Esophagus squamous epithelium (tissue), 5 donors: Measurements from ENCODE around the gene FAM168A. TPM values are rescaled to one million over a fixed set of nuclear protein-coding genes. Genes with fewer than 3 reads are reported as not detected.

Experiments
- DNase-seq: peaks from one replicate; lab custom pipeline; 2025; lab: John Stamatoyannopoulos, UW
- H3K27ac ChIP-seq, 4 donors: fragments of 200-600 bp; sonication (generic); one replicate each; pipeline ENCODE4 v1.5.1; 2016 to 2019; ENCODE audit warnings: mild to moderate bottlenecking in 1 of 4
- H3K27me3 ChIP-seq, 4 donors: fragments of 200-600 bp; sonication (generic); 1 replicate in 3 of 4; 2 replicates in 1 of 4; pipeline versions ENCODE4 v1.5.1 to v1.6.0; 2017 to 2021; ENCODE audit warnings: antibody characterized with exemption in 1 of 4
- H3K36me3 ChIP-seq, 3 donors: fragments of 200-600 bp; sonication (generic); one replicate each; pipeline ENCODE4 v1.5.1; 2016 to 2019
- H3K4me1 ChIP-seq, 3 donors: fragments of 200-600 bp; sonication (generic); one replicate each; pipeline ENCODE4 v1.5.1; 2017 to 2019
- H3K4me3 ChIP-seq, 4 donors: fragments of 200-600 bp; sonication (generic); 1 replicate in 3 of 4; 2 replicates in 1 of 4; pipeline ENCODE4 v1.5.1; 2016 to 2019; ENCODE audit warnings: mild to moderate bottlenecking in 2 of 4, moderate library complexity in 1 of 4
- H3K9me3 ChIP-seq, 3 donors: fragments of 200-600 bp; sonication (generic); one replicate each; pipeline ENCODE4 v1.5.1; 2016 to 2019
- CTCF ChIP-seq, 6 experiments: fragments of 450-650 bp in 4 of 6; fragments of 200-600 bp in 2 of 6; sonication (generic) in 2 of 6; IDR thresholded peaks; one replicate each; pipeline ENCODE4 v1.5.1; 2016 to 2019; ENCODE audit warnings: antibody characterized with exemption in 6 of 6, mild to moderate bottlenecking in 4 of 6, moderate library complexity in 4 of 6
- POLR2A ChIP-seq, 4 donors: fragments of 450-650 bp; IDR thresholded peaks; one replicate each; pipeline ENCODE4 v1.6.1; 2017; ENCODE audit warnings: antibody characterized with exemption in 4 of 4, mild to moderate bottlenecking in 4 of 4, moderate library complexity in 3 of 4
- WGBS, 2 donors: methylation state at CpG; one replicate each; pipeline ENCODE4 v1.1.5; 2018; 5-methylcytosine and 5-hydroxymethylcytosine counted together
- intact Hi-C: fragments of 100-400 bp; cut with DNase I; formaldehyde crosslinking; loops from one replicate; pipeline ENCODE4 v1.15.0; 2022
- total RNA-seq, 4 donors: library from RNA; depleted of rRNA; stranded (reverse); fragments of >200 nt; gene quantifications; one replicate each; pipeline ENCODE4 v1.1.0, GENCODE V29; 2016
- donor health status: DM: yes; HTN: yes; CAD: no.

The FAM168A gene
- total RNA-seq, 4 donors from 2014 or later, result 7.0 to 15.5 (median 12.3) TPM

GRCh38 chr11:73386016-73386415, 211.9 kb downstream of the FAM168A start:
- Histone ChIP-seq H3K4me3 (no peak overlapping the region), H3K27ac (peak overlapping the region in 3 of 4 donors; percentile 27 to 82 (median 44)), H3K4me1 (peaks cover 48 to 87% (median 52%) of the 10 kb centered on the region in 3 donors), H3K36me3 (peaks cover 0 to 7% (median 0%) of the 10 kb centered on the region in 3 donors), H3K27me3 (no peaks in the 10 kb centered on the region), H3K9me3 (no peaks in the 10 kb centered on the region)
- 68 to 72% methylated on average over 4 to 8 of the region's 8 CpGs for WGBS, 2 donors
- DNase-seq, result no peak
- TF ChIP-seq CTCF (IDR thresholded peaks at IDR 0.05), result no peak
- intact Hi-C loops, result no loop called here

GRCh38 chr11:73384872-73385689, 212.8 kb downstream of the FAM168A start:
- DNase-seq, result peak; percentile 37
- Histone ChIP-seq H3K4me3 (no peak overlapping the region), H3K27me3 (no peaks in the 10 kb centered on the region), H3K36me3 (no peaks in the 10 kb centered on the region), H3K27ac (peak overlapping the region; percentile 17 to 82 (median 36)), H3K4me1 (peaks cover 48 to 92% (median 52%) of the 10 kb centered on the region in 3 donors), H3K9me3 (no peaks in the 10 kb centered on the region)
- TF ChIP-seq CTCF (IDR thresholded peaks at IDR 0.05), result no peak
- TF ChIP-seq POLR2A (IDR thresholded peaks at IDR 0.05), result no peak
- 47 to 48% methylated on average over 11 to 12 of the region's 21 CpGs for WGBS, 2 donors
- intact Hi-C loops, result no loop called here

- Histone ChIP-seq H3K4me1 (peaks cover 48 to 95% (median 52%) of the 10 kb centered on the region in 3 donors), H3K36me3 (no peaks in the 10 kb centered on the region), H3K9me3 (no peaks in the 10 kb centered on the region), H3K27me3 (no peaks in the 10 kb centered on the region), H3K4me3 (no peak overlapping the region), H3K27ac (peak overlapping the region in 3 of 4 donors; percentile 10 to 82 (median 44))
- WGBS, 2 donors, result 40% methylated on average over 1 of the region's 4 CpGs; no CpG with 5 or more reads in 1 of the 2 donors
- TF ChIP-seq POLR2A (IDR thresholded peaks at IDR 0.05) (no peak), CTCF (IDR thresholded peaks at IDR 0.05) (no peak)
- DNase-seq, result no peak
- intact Hi-C loops, result no loop called here
These were observed 213.4 kb downstream of the FAM168A start for GRCh38 chr11:73384531-73384871.

GRCh38 chr11:73384125-73384441, 213.8 kb downstream of the FAM168A start:
- no peak overlapping the region for H3K4me3 ChIP-seq
- 84 to 97% methylated on average over 5 of the region's 7 CpGs for WGBS, 2 donors
- no peaks in the 10 kb centered on the region for H3K36me3 ChIP-seq
- TF ChIP-seq CTCF (IDR thresholded peaks at IDR 0.05) (no peak), POLR2A (IDR thresholded peaks at IDR 0.05) (no peak)
- no peak for DNase-seq
- H3K27ac ChIP-seq, result peak overlapping the region in 3 of 4 donors; percentile 10 to 82 (median 26)
- no peaks in the 10 kb centered on the region for H3K9me3 ChIP-seq
- intact Hi-C loops, result no loop called here
- no peaks in the 10 kb centered on the region for H3K27me3 ChIP-seq
- H3K4me1 ChIP-seq, result peaks cover 47 to 95% (median 49%) of the 10 kb centered on the region in 3 donors
